Measurements from ENCODE around the gene CLDN20. TPM values are rescaled to one million over a fixed set of nuclear protein-coding genes. Genes with fewer than 3 reads are reported as not detected.

The CLDN20 gene
- total and polyA plus RNA-seq, 10 of the 15 experiments (the other 5 are each of a cell fraction or from before 2014, with no cell fraction given) = 0.13 to 0.23 TPM; not detected in 8

GRCh38 chr6:155227046-155227445 lies 36.8 kb upstream of the CLDN20 start (continued):
- TF ChIP-seq CUX1 (IDR thresholded peaks at IDR 0.05; ENCODE audit: insufficient replicate concordance, low read depth, low read length) (no peak), YY1 (IDR thresholded peaks at IDR 0.05; ENCODE audit: low read depth, low read length) (no peak)
- TF ChIP-seq, protein P1, sequence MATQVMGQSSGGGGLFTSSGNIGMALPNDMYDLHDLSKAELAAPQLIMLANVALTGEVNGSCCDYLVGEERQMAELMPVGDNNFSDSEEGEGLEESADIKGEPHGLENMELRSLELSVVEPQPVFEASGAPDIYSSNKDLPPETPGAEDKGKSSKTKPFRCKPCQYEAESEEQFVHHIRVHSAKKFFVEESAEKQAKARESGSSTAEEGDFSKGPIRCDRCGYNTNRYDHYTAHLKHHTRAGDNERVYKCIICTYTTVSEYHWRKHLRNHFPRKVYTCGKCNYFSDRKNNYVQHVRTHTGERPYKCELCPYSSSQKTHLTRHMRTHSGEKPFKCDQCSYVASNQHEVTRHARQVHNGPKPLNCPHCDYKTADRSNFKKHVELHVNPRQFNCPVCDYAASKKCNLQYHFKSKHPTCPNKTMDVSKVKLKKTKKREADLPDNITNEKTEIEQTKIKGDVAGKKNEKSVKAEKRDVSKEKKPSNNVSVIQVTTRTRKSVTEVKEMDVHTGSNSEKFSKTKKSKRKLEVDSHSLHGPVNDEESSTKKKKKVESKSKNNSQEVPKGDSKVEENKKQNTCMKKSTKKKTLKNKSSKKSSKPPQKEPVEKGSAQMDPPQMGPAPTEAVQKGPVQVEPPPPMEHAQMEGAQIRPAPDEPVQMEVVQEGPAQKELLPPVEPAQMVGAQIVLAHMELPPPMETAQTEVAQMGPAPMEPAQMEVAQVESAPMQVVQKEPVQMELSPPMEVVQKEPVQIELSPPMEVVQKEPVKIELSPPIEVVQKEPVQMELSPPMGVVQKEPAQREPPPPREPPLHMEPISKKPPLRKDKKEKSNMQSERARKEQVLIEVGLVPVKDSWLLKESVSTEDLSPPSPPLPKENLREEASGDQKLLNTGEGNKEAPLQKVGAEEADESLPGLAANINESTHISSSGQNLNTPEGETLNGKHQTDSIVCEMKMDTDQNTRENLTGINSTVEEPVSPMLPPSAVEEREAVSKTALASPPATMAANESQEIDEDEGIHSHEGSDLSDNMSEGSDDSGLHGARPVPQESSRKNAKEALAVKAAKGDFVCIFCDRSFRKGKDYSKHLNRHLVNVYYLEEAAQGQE (IDR thresholded peaks at IDR 0.05; ENCODE audit: low read depth, low read length) = no peak

Data from GM12878 (cell line).